Endothelial cell of umbilical vein (primary cell): Measurements from ENCODE around the gene SERGEF. TPM values are rescaled to one million over a fixed set of nuclear protein-coding genes. Genes with fewer than 3 reads are reported as not detected.

Experiments used
- BruUV-seq: library from RNA; stranded (reverse); fragments of 400-500 nt; replicated peaks from 2 replicates; lab custom pipeline; 2021; lab: Mats Ljungman, UMichigan
- CTCF ChIA-PET: fragments of 300-600, 350-600 bp; sonication (Branson Sonifier 250); formaldehyde crosslinking; loops from one replicate; lab custom pipeline; 2021; ENCODE audit warnings: antibody characterized with exemption, inconsistent platforms; lab: Charles Lee
- POLR2A ChIA-PET: fragments of 300-600, 350-600 bp; sonication (Branson Sonifier 250); formaldehyde crosslinking; loops from one replicate; lab custom pipeline; 2021; ENCODE audit warnings: antibody characterized with exemption, inconsistent platforms; lab: Charles Lee
- DNase-seq: peaks from one replicate; pipeline ENCODE4 v3.0.0-alpha.2; 2011; ENCODE audit warnings: low read depth, low spot score
- FAIRE-seq: peaks from 2 replicates; lab custom pipeline; 2011; peaks lifted over from hg19 to GRCh38; lab: Jason Lieb, UNC
- H2AFZ ChIP-seq: 2 replicates; pipeline ENCODE4 v1.6.0; 2012; ENCODE audit warnings: low read depth, low read length, control low read depth, inconsistent platforms
- H3K27ac ChIP-seq: 2 replicates; pipeline ENCODE4 v1.5.1; 2011; ENCODE audit warnings: low read depth, mild to moderate bottlenecking, control low read depth, low read length, moderate library complexity; ENCODE audit not compliant: insufficient read depth
- H3K27me3 ChIP-seq, 2 experiments: 2 replicates each; pipeline versions ENCODE4 v1.6.0 to v1.6.1; 2011; ENCODE audit warnings: low read length in 2 of 2, mixed read lengths in 1 of 2; ENCODE audit not compliant: control insufficient read depth in 2 of 2, insufficient read depth in 2 of 2
- H3K36me3 ChIP-seq, 2 experiments: 2 replicates in 1 of 2; 3 replicates in 1 of 2; pipeline ENCODE4 v1.5.1; 2011; ENCODE audit warnings: low read length in 2 of 2, mild to moderate bottlenecking in 1 of 2, moderate library complexity in 1 of 2; ENCODE audit not compliant: control insufficient read depth in 2 of 2, insufficient read depth in 2 of 2; ENCODE audit errors: extremely low read depth in 1 of 2
- H3K4me1 ChIP-seq: 3 replicates; pipeline ENCODE4 v1.5.1; 2011; ENCODE audit warnings: mild to moderate bottlenecking, low read length; ENCODE audit not compliant: control insufficient read depth, insufficient read depth; ENCODE audit errors: extremely low read depth
- H3K4me2 ChIP-seq: 2 replicates; pipeline ENCODE4 v1.6.1; 2011; ENCODE audit warnings: low read length, control low read depth, mixed read lengths; ENCODE audit not compliant: insufficient read depth
- H3K4me3 ChIP-seq, 3 experiments: fragments of 200-600 bp in 1 of 3; sonication (generic), shearing (Covaris generic) in 1 of 3; replicated peaks in 1 of 3; 2 replicates each; pipeline ENCODE4 v1.5.1; 2011 to 2016; ENCODE audit warnings: control low read depth in 3 of 3, low read length in 3 of 3, mild to moderate bottlenecking in 2 of 3, inconsistent platforms in 1 of 3, low read depth in 1 of 3, moderate library complexity in 1 of 3; ENCODE audit not compliant: insufficient read depth in 1 of 3
- H3K79me2 ChIP-seq: 2 replicates; pipeline ENCODE4 v1.6.0; 2012; ENCODE audit warnings: low read length, inconsistent platforms; ENCODE audit not compliant: control insufficient read depth, insufficient read depth
- H3K9ac ChIP-seq: replicated peaks from 2 replicates; pipeline ENCODE3; 2011; ENCODE audit warnings: low read length, control low read depth; ENCODE audit not compliant: insufficient read depth; ENCODE audit errors: extremely low read depth
- H3K9me1 ChIP-seq: replicated peaks from 3 replicates; pipeline ENCODE4 v1.6.0; 2011; ENCODE audit warnings: mild to moderate bottlenecking, low read length; ENCODE audit not compliant: control insufficient read depth, insufficient read depth; ENCODE audit errors: extremely low read depth
- H3K9me3 ChIP-seq: replicated peaks from 2 replicates; pipeline ENCODE4 v1.5.1; 2012; ENCODE audit warnings: low read length, inconsistent platforms; ENCODE audit not compliant: control insufficient read depth, insufficient read depth
- H4K20me1 ChIP-seq: replicated peaks from 2 replicates; pipeline ENCODE3; 2011; ENCODE audit warnings: mild to moderate bottlenecking, low read length; ENCODE audit not compliant: control insufficient read depth, insufficient read depth; ENCODE audit errors: extremely low read depth
- EZH2 ChIP-seq: IDR thresholded peaks from 2 replicates; pipeline ENCODE4 v1.6.1; 2012; ENCODE audit warnings: borderline replicate concordance, low read depth, mild to moderate bottlenecking, moderate library complexity, low read length, inconsistent platforms; ENCODE audit not compliant: severe bottlenecking
- FOS ChIP-seq: IDR thresholded peaks from 2 replicates; pipeline ENCODE4 v1.6.1; 2011; ENCODE audit warnings: mild to moderate bottlenecking, low read length, moderate library complexity, borderline replicate concordance; ENCODE audit not compliant: insufficient read depth
- GATA2 ChIP-seq: IDR thresholded peaks from 2 replicates; pipeline ENCODE4 v1.7.0; 2011; ENCODE audit warnings: low read depth, mild to moderate bottlenecking, moderate library complexity, mixed read lengths, low read length; ENCODE audit not compliant: insufficient read length, insufficient read depth
- JUN ChIP-seq: IDR thresholded peaks from 2 replicates; pipeline ENCODE4 v1.6.1; 2011; ENCODE audit warnings: borderline replicate concordance, low read depth; ENCODE audit not compliant: insufficient read length, insufficient read depth
- MYC ChIP-seq: IDR thresholded peaks from one replicate; pipeline ENCODE4 v1.6.1; 2011; ENCODE audit warnings: mild to moderate bottlenecking, low read depth, low read length
- POLR2A ChIP-seq: IDR thresholded peaks from 2 replicates; pipeline ENCODE4 v1.6.1; 2012; ENCODE audit warnings: low read depth, mild to moderate bottlenecking, control low read depth, low read length
- POLR2AphosphoS5 ChIP-seq: IDR thresholded peaks from 2 replicates; pipeline ENCODE4 v1.6.1; 2012; ENCODE audit warnings: low read depth, mild to moderate bottlenecking, control low read depth, low read length, moderate library complexity; ENCODE audit not compliant: insufficient read depth
- dilution Hi-C: fragments of 300-500 bp; cut with MboI; formaldehyde crosslinking; loops from one replicate; pipeline ENCODE4 v1.15.0; 2019; ENCODE audit warnings: low sequenced_read_pairs; ENCODE audit not compliant: extremely low pct_ligation_motif_present
- intact Hi-C: fragments of 100-400 bp; cut with micrococcal nuclease; formaldehyde crosslinking; loops from one replicate; pipeline ENCODE4 v1.10.0; 2022
- polyA plus RNA-seq, 4 experiments: library from polyadenylated mRNA; depleted of rRNA in 3 of 4; stranded (reverse) in 3 of 4; unstranded in 1 of 4; fragments of >200 nt; gene quantifications; 2 replicates each; pipeline versions ENCODE4 v1.2.1 to v1.2.3, GENCODE V29; 2011 to 2012; ENCODE audit warnings: missing spikeins in 1 of 4
- total RNA-seq: library from RNA; stranded (reverse); gene quantifications from 2 replicates; pipeline ENCODE4 v1.2.3, GENCODE V29; 2021
- TF ChIP-seq, protein P1 (sequence below), 2 donors: IDR thresholded peaks; 1 replicate in 1 of 2; 2 replicates in 1 of 2; pipeline ENCODE4 v1.5.1; 2011; ENCODE audit warnings: low read length in 2 of 2, mild to moderate bottlenecking in 2 of 2, moderate library complexity in 2 of 2, control low read depth in 1 of 2, inconsistent platforms in 1 of 2, low read depth in 1 of 2; ENCODE audit not compliant: insufficient read depth in 1 of 2; ENCODE audit errors: extremely low read depth in 1 of 2
- TF ChIP-seq, protein P2 (sequence below): IDR thresholded peaks from 2 replicates; pipeline ENCODE4 v1.6.1; 2011; ENCODE audit not compliant: insufficient read depth, insufficient read length

Gene SERGEF
- total and polyA plus RNA-seq, 2 donors (not counting 3 experiments of a cell fraction or from before 2014, with no cell fraction given), result 8.7 to 16.7 TPM

DNA sequence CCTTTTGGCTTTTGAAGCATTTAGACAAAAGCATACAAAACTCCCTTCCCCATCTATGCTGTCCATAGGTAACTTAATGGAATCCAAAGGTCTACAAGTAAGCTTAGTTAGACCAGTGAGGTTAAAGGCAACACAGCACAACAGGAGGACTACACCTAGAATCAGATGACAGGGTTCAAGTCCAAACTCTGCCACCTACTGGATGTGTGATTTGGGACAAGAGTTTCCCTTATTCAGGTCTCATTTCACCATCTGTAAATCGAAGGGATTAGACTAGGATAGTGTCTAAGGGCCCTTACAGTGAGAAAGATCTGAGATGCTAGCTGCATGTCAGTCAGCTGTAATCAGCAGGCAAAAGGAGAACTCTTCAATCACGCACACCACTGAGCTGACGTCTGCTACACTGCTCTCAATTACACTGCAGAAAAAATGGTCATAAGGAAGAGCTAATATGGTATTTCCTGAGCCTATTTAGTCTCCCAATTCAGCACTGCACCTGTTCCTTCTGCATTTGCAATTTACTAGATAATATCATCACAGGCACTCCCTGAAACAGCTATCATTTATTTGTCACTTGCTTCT lies 82.2 kb downstream of the SERGEF start:
- no peak for FAIRE-seq
- Histone ChIP-seq H3K27ac (no peak overlapping the region), H3K79me2 (no peaks in the 10 kb centered on the region), H4K20me1 (no peaks in the 10 kb centered on the region), H3K9ac (no peak overlapping the region), H3K9me1 (no peaks in the 10 kb centered on the region), H3K9me3 (no peaks in the 10 kb centered on the region), H3K36me3 (no peaks in the 10 kb centered on the region), H3K27me3 (no peaks in the 10 kb centered on the region), H3K4me3 (no peak overlapping the region), H3K4me1 (no peaks in the 10 kb centered on the region), H3K4me2 (no peak overlapping the region), H2AFZ (no peak overlapping the region)
- TF ChIP-seq JUN (no peak), MYC (no peak), POLR2AphosphoS5 (no peak), EZH2 (no peak), FOS (no peak), POLR2A (no peak), GATA2 (no peak)
- TF ChIP-seq, protein P1, sequence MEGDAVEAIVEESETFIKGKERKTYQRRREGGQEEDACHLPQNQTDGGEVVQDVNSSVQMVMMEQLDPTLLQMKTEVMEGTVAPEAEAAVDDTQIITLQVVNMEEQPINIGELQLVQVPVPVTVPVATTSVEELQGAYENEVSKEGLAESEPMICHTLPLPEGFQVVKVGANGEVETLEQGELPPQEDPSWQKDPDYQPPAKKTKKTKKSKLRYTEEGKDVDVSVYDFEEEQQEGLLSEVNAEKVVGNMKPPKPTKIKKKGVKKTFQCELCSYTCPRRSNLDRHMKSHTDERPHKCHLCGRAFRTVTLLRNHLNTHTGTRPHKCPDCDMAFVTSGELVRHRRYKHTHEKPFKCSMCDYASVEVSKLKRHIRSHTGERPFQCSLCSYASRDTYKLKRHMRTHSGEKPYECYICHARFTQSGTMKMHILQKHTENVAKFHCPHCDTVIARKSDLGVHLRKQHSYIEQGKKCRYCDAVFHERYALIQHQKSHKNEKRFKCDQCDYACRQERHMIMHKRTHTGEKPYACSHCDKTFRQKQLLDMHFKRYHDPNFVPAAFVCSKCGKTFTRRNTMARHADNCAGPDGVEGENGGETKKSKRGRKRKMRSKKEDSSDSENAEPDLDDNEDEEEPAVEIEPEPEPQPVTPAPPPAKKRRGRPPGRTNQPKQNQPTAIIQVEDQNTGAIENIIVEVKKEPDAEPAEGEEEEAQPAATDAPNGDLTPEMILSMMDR (IDR thresholded peaks at IDR 0.05; ENCODE audit: extremely low read depth in 1 of 2, insufficient read depth in 1 of 2, low read depth in 1 of 2, low read length in 2 of 2), result no peak
- TF ChIP-seq, protein P2, sequence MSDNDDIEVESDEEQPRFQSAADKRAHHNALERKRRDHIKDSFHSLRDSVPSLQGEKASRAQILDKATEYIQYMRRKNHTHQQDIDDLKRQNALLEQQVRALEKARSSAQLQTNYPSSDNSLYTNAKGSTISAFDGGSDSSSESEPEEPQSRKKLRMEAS, result no peak
- DNase-seq, result no peak
- ChIA-PET POLR2A (no interaction called here), CTCF (no interaction called here)
- BruUV-seq, result no TSS peak
- intact Hi-C loops (no loop called here), dilution Hi-C loops (no loop called here)
